IgD-negative memory B cell (primary cell): ENCODE results near the gene NKRF. TPM values are rescaled to one million over a fixed set of nuclear protein-coding genes. Genes with fewer than 3 reads are reported as not detected.
"Not testable (repeated sequence)": the region's sequence is repeated elsewhere in the genome, so short reads cannot be mapped to it uniquely, and the experiment has no call there.

Experiments used
- H3K27ac Mint-ChIP-seq, 3 donors: one replicate each; pipeline ENCODE4 v1.8.0; 2020 to 2022; ENCODE audit warnings: mild to moderate bottlenecking in 3 of 3, mixed read lengths in 3 of 3, moderate library complexity in 1 of 3
- H3K27me3 Mint-ChIP-seq: one replicate; pipeline ENCODE4 v1.8.0; 2021; ENCODE audit warnings: mixed read lengths
- H3K36me3 Mint-ChIP-seq: one replicate; pipeline ENCODE4 v1.8.0; 2020; ENCODE audit warnings: mild to moderate bottlenecking, mixed read lengths
- H3K4me1 Mint-ChIP-seq, 3 donors: one replicate each; pipeline ENCODE4 v1.8.0; 2020 to 2022; ENCODE audit warnings: mixed read lengths in 3 of 3, mild to moderate bottlenecking in 1 of 3
- H3K4me3 Mint-ChIP-seq, 4 donors: one replicate each; pipeline ENCODE4 v1.8.0; 2020 to 2022; ENCODE audit warnings: mild to moderate bottlenecking in 4 of 4, mixed read lengths in 4 of 4, moderate library complexity in 3 of 4
- H3K9me3 Mint-ChIP-seq, 3 donors: one replicate each; pipeline ENCODE4 v1.8.0; 2020 to 2021; ENCODE audit warnings: mixed read lengths in 3 of 3, mild to moderate bottlenecking in 1 of 3
- polyA plus RNA-seq: library from polyadenylated mRNA; unstranded; fragments of 300-500 nt; fragmentation: Illumina TruSeq; gene quantifications from one replicate; pipeline ENCODE4 v1.2.3, GENCODE V29; 2021

Gene NKRF
- 7.1 TPM for polyA plus RNA-seq

- peaks cover 14 to 31% (median 29%) of the 10 kb centered on the region in 3 donors for H3K4me1 Mint-ChIP-seq
- no peaks in the 10 kb centered on the region for H3K36me3 Mint-ChIP-seq
- H3K27me3 Mint-ChIP-seq, result peaks cover 9% of the 10 kb centered on the region
- H3K9me3 Mint-ChIP-seq, result no peaks in the 10 kb centered on the region
- peak within 1 kb of the TSS; percentile 90 to 98 (median 94) for H3K4me3 Mint-ChIP-seq
- H3K27ac Mint-ChIP-seq, result peak within 1 kb of the TSS; percentile 96
Observed at GRCh38 chrX:119606280-119607017, at the start of gene NKRF. NKRF (minus strand) TSS chrX:119606424.

- peaks cover 4 to 11% (median 10%) of the 10 kb centered on the region in 3 donors for H3K4me1 Mint-ChIP-seq
- H3K27me3 Mint-ChIP-seq, result no peaks in the 10 kb centered on the region
- no peaks in the 10 kb centered on the region for H3K9me3 Mint-ChIP-seq
- H3K4me3 Mint-ChIP-seq, result peak overlapping the region in 2 of 4 donors; percentile 46 to 66
- H3K36me3 Mint-ChIP-seq, result peaks cover 10% of the 10 kb centered on the region
- peak overlapping the region in 1 of 3 donors; percentile 27 for H3K27ac Mint-ChIP-seq
Observed at GRCh38 chrX:119655125-119655524, 48.9 kb upstream of the NKRF start.

GRCh38 chrX:119654112-119654531 lies 47.9 kb upstream of the NKRF start:
- Mint-ChIP-seq H3K4me3 (no peak overlapping the region), H3K36me3 (peaks cover 9% of the 10 kb centered on the region), H3K4me1 (peaks cover under 1 to 14% (median 12%) of the 10 kb centered on the region in 3 donors), H3K27me3 (no peaks in the 10 kb centered on the region), H3K27ac (no peak overlapping the region), H3K9me3 (no peaks in the 10 kb centered on the region)

DNA sequence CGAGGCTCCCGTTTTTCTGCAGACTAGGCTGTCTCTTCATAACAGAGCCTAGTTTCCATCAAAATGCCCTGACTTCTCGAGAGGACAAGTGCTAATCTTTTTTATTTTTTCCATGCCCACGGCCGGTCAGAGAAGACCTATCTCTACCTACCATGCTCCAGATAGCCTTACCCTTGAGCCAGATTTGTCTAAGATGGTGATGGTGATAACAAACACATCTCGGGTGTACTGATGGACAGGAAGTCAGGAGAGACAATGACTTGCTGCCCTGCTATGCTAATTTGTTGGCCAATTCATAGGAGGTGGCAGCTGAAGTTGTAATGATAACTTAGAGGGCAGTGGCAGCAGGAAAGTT lies 42.2 kb upstream of the NKRF start:
- Mint-ChIP-seq H3K9me3 (no peaks in the 10 kb centered on the region), H3K4me1 (peaks cover 23 to 29% (median 26%) of the 10 kb centered on the region in 3 donors), H3K27me3 (no peaks in the 10 kb centered on the region), H3K4me3 (peak overlapping the region in 3 of 4 donors; percentile 18 to 79 (median 74)), H3K36me3 (peaks cover 9% of the 10 kb centered on the region), H3K27ac (peak overlapping the region; percentile 83 to 96 (median 96))

DNA sequence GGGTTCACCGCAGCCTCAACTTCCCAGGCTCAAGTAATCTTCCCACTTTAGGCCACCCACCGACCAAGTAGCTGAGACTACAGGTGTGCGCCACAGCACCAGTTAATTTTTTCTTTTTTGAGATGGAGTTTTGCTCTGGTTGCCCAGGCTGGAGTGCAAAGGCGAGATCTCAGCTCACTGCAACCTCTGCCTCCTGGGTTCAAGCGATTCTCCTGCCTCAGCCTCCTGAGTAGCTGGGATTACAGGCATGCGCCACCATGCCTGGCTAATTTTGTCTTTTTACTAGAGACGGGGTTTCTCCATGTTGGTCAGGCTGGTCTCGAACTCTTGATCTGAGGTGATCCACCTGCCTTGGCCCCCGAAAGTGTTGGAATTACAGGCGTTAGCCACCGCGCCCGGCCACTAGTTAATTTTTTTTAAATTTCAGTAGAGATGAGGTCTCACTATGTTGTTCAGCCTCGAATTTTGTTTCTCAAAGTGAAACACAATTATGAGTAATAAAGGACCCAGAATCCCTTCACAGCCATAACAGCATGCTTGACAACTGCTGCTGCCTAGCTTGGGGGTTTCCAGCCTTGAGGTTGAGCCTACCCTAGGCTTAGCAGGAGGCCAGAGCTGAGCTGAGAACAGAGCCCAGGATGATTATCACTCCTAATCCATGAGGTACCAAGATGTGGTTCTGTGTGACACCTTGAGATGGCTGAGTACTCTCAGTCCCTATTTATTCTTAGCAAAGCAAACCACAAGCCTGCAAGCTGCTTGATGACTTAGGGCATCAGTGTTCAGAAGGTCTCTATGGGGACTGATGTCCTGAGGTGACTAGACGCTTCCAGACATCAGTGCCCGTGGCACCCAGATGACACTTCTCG lies 41.6 kb upstream of the NKRF start:
- Mint-ChIP-seq H3K9me3 (no peaks in the 10 kb centered on the region), H3K4me1 (peaks cover 23 to 27% (median 26%) of the 10 kb centered on the region in 3 donors), H3K36me3 (peaks cover 8% of the 10 kb centered on the region)

GRCh38 chrX:119647089-119647488 lies 40.9 kb upstream of the NKRF start:
- Mint-ChIP-seq H3K27ac (peak overlapping the region; percentile 83 to 96 (median 96)), H3K36me3 (peaks cover 8% of the 10 kb centered on the region), H3K4me3 (peak overlapping the region in 1 of 4 donors; percentile 58), H3K4me1 (peaks cover 23 to 32% (median 27%) of the 10 kb centered on the region in 3 donors), H3K27me3 (no peaks in the 10 kb centered on the region), H3K9me3 (no peaks in the 10 kb centered on the region)

More for the DNA sequence above, 41.6 kb upstream of the NKRF start:
- Mint-ChIP-seq H3K4me3 (peak overlapping the region; percentile 18 to 84 (median 76)), H3K27ac (peak overlapping the region; percentile 83 to 96 (median 96)), H3K27me3 (no peaks in the 10 kb centered on the region)

- no peaks in the 10 kb centered on the region for H3K27me3 Mint-ChIP-seq
- H3K36me3 Mint-ChIP-seq, result peaks cover 8% of the 10 kb centered on the region
- H3K9me3 Mint-ChIP-seq, result no peaks in the 10 kb centered on the region
- peak overlapping the region in 2 of 4 donors; percentile 35 to 78 for H3K4me3 Mint-ChIP-seq
- H3K27ac Mint-ChIP-seq, result peak overlapping the region; percentile 40 to 84 (median 69)
- H3K4me1 Mint-ChIP-seq, result peaks cover 23 to 33% (median 27%) of the 10 kb centered on the region in 3 donors
Observed at GRCh38 chrX:119646515-119646914, 40.3 kb upstream of the NKRF start.

GRCh38 chrX:119643696-119644095 lies 37.5 kb upstream of the NKRF start:
- H3K9me3 Mint-ChIP-seq, result no peaks in the 10 kb centered on the region
- peaks cover 8% of the 10 kb centered on the region for H3K36me3 Mint-ChIP-seq
- no peaks in the 10 kb centered on the region for H3K27me3 Mint-ChIP-seq
- peaks cover 30 to 43% (median 36%) of the 10 kb centered on the region in 3 donors for H3K4me1 Mint-ChIP-seq
- H3K4me3 Mint-ChIP-seq, result no peak overlapping the region
- H3K27ac Mint-ChIP-seq, result peak overlapping the region in 1 of 3 donors; percentile 9

GRCh38 chrX:119640731-119641170 lies 34.5 kb upstream of the NKRF start:
- H3K4me1 Mint-ChIP-seq, result peaks cover 28 to 46% (median 33%) of the 10 kb centered on the region in 3 donors
- no peaks in the 10 kb centered on the region for H3K9me3 Mint-ChIP-seq
- peak overlapping the region; percentile 75 to 81 (median 76) for H3K27ac Mint-ChIP-seq
- no peak overlapping the region for H3K4me3 Mint-ChIP-seq
- H3K27me3 Mint-ChIP-seq, result no peaks in the 10 kb centered on the region
- H3K36me3 Mint-ChIP-seq, result peaks cover 6% of the 10 kb centered on the region

- Mint-ChIP-seq H3K27ac (peak overlapping the region; percentile 28 to 95 (median 70)), H3K4me3 (peak overlapping the region in 3 of 4 donors; percentile 12 to 70 (median 33)), H3K9me3 (no peaks in the 10 kb centered on the region), H3K27me3 (no peaks in the 10 kb centered on the region), H3K36me3 (peaks cover 10% of the 10 kb centered on the region), H3K4me1 (peaks cover 37 to 58% (median 42%) of the 10 kb centered on the region in 3 donors)
Observed at GRCh38 chrX:119638725-119639471, 32.7 kb upstream of the NKRF start.

GRCh38 chrX:119637421-119637820 lies 31.2 kb upstream of the NKRF start:
- H3K36me3 Mint-ChIP-seq, result peaks cover 15% of the 10 kb centered on the region

DNA sequence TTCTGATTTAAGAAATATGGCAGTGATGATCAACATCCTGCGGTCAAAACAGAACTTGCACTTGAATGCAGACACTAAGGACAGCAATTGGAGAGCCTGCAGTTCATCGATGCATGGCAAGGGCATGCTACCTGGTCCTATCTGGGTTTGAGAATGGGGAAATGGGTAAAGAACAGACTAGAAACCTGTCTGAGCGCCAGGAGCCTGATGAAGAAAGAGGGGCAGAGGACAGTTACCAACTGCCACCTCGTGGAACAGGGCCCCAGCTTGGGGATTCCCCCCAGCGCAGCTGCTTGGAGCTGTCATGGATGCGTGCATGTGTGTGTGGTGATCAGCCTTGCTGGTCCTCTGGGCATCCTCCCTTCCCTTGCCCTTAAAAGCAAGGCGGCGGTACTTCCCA lies 30.2 kb upstream of the NKRF start:
- H3K9me3 Mint-ChIP-seq, result no peaks in the 10 kb centered on the region
- peaks cover 15% of the 10 kb centered on the region for H3K36me3 Mint-ChIP-seq
- H3K27me3 Mint-ChIP-seq, result no peaks in the 10 kb centered on the region
- H3K4me1 Mint-ChIP-seq, result peaks cover 37 to 51% (median 42%) of the 10 kb centered on the region in 3 donors
- H3K4me3 Mint-ChIP-seq, result peak overlapping the region in 3 of 4 donors; percentile 2 to 29 (median 14)
- peak overlapping the region; percentile 21 to 90 (median 50) for H3K27ac Mint-ChIP-seq

More at GRCh38 chrX:119637421-119637820, 31.2 kb upstream of the NKRF start:
- not testable (repeated sequence) for H3K9me3 Mint-ChIP-seq, H3K27me3 Mint-ChIP-seq
- peaks cover 37 to 55% (median 42%) of the 10 kb centered on the region in 3 donors for H3K4me1 Mint-ChIP-seq
- peak overlapping the region in 2 of 3 donors; percentile 28 to 74 for H3K27ac Mint-ChIP-seq
- H3K4me3 Mint-ChIP-seq, result peak overlapping the region in 2 of 4 donors; percentile 31 to 64

DNA sequence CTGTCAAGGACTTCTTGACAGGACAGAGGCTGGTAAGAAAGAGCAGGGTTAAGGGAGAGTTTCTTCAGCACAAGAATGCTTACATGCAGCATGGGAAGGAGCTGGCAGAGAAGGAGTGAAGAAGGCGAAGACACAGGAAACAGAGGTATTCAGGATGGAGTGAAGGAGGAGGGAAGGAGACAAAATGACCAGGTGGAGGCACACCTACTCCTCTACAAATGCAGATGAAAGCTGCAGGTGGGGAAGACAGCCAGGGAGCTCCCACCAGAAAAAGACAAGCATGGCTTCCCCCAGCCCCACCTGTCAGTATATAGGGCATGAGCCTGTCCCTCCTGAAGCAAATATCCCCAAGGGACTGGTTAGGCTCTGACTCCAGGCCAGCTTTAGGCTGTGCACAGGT lies 29.6 kb upstream of the NKRF start:
- H3K4me3 Mint-ChIP-seq, result peak overlapping the region in 1 of 4 donors; percentile 88

GRCh38 chrX:119635179-119635578 lies 29.0 kb upstream of the NKRF start:
- no peaks in the 10 kb centered on the region for H3K27me3 Mint-ChIP-seq
- no peaks in the 10 kb centered on the region for H3K9me3 Mint-ChIP-seq
- peak overlapping the region; percentile 50 to 90 (median 69) for H3K27ac Mint-ChIP-seq
- peaks cover 37 to 45% (median 37%) of the 10 kb centered on the region in 3 donors for H3K4me1 Mint-ChIP-seq
- peak overlapping the region in 3 of 4 donors; percentile 10 to 88 (median 56) for H3K4me3 Mint-ChIP-seq
- peaks cover 15% of the 10 kb centered on the region for H3K36me3 Mint-ChIP-seq

More for the DNA sequence above, 29.6 kb upstream of the NKRF start:
- Mint-ChIP-seq H3K27me3 (no peaks in the 10 kb centered on the region), H3K4me1 (peaks cover 37 to 50% (median 42%) of the 10 kb centered on the region in 3 donors), H3K27ac (peak overlapping the region; percentile 50 to 90 (median 69)), H3K36me3 (peaks cover 15% of the 10 kb centered on the region), H3K9me3 (no peaks in the 10 kb centered on the region)
